Small intestine (tissue), 7 donors: Measurements from ENCODE around the gene SCN1A. TPM values are rescaled to one million over a fixed set of nuclear protein-coding genes. Genes with fewer than 3 reads are reported as not detected.
A peak's percentile ranks its signal among the peaks of the same experiment; 100 is the strongest.

Experiments used
- DNase-seq, 2 donors: peaks; one replicate each; pipeline versions ENCODE4 v3.0.0 to v3.0.0-alpha.2; 2013
- FAIRE-seq: peaks from 2 replicates; lab custom pipeline; 2012; peaks lifted over from hg19 to GRCh38; lab: Jason Lieb, UNC
- H3K27ac ChIP-seq, 3 donors: one replicate each; pipeline ENCODE4 v1.5.1; 2013; ENCODE audit warnings: low read length in 2 of 3, mild to moderate bottlenecking in 2 of 3, control low read depth in 1 of 3, inconsistent platforms in 1 of 3, low read depth in 1 of 3, moderate library complexity in 1 of 3
- H3K27me3 ChIP-seq, 3 donors: one replicate each; pipeline ENCODE4 v1.6.1; 2013; ENCODE audit warnings: low read length in 3 of 3, inconsistent platforms in 1 of 3; ENCODE audit not compliant: control insufficient read depth in 3 of 3, insufficient read depth in 3 of 3
- H3K36me3 ChIP-seq, 3 donors: one replicate each; pipeline ENCODE4 v1.6.1; 2013; ENCODE audit warnings: low read length in 3 of 3, inconsistent platforms in 1 of 3, low read depth in 1 of 3, mild to moderate bottlenecking in 1 of 3, moderate library complexity in 1 of 3; ENCODE audit not compliant: control insufficient read depth in 3 of 3, insufficient read depth in 2 of 3
- H3K4me1 ChIP-seq, 3 donors: one replicate each; pipeline ENCODE4 v1.6.1; 2013; ENCODE audit warnings: low read length in 2 of 3, inconsistent platforms in 1 of 3, low read depth in 1 of 3, mild to moderate bottlenecking in 1 of 3, moderate library complexity in 1 of 3; ENCODE audit not compliant: control insufficient read depth in 3 of 3, insufficient read depth in 2 of 3
- H3K4me3 ChIP-seq, 3 donors: one replicate each; pipeline ENCODE4 v1.5.1; 2013; ENCODE audit warnings: low read length in 3 of 3, control low read depth in 1 of 3, inconsistent platforms in 1 of 3, low read depth in 1 of 3, mild to moderate bottlenecking in 1 of 3, moderate library complexity in 1 of 3
- H3K9me3 ChIP-seq, 2 donors: one replicate each; pipeline ENCODE4 v1.6.1; 2013; ENCODE audit warnings: low read depth in 1 of 2, low read length in 1 of 2; ENCODE audit not compliant: control insufficient read depth in 2 of 2, insufficient read depth in 1 of 2
- WGBS, 3 donors: extraction: QIAGEN DNeasy Blood & Tissue Kit; methylation state at CpG; one replicate each; pipeline ENCODE4 v1.1.7; 2013; 5-methylcytosine and 5-hydroxymethylcytosine counted together
- polyA plus RNA-seq, 4 donors: library from polyadenylated mRNA; stranded (reverse) in 3 of 4; unstranded in 1 of 4; fragments of 200-250 nt in 3 of 4; fragments of 120-200 nt in 1 of 4; gene quantifications; one replicate each; pipeline versions ENCODE4 v1.2.1 to v1.2.3, GENCODE V29; 2013
- donor health status: healthy with polysubstance abuse.
- donor health status: control.
- donor health status: control.
- donor health status: Bipolar disorder and iron deficiency.
- donor health status: healthy.

Gene SCN1A
- polyA plus RNA-seq, 4 donors, result 0.10 to 0.18 TPM; not detected in 2

- DNase-seq (peak; percentile 2 to 5), FAIRE-seq (no peak)
- no peak overlapping the region for H3K4me3 ChIP-seq
- H3K27ac ChIP-seq, result no peak overlapping the region
- WGBS, 3 donors, result 8 to 26% (median 9%) methylated on average over 1 of the region's 1 CpG
- H3K9me3 ChIP-seq, result no peaks in the 10 kb centered on the region
- H3K4me1 ChIP-seq, result no peaks in the 10 kb centered on the region
- H3K27me3 ChIP-seq, result peaks cover 0 to 3% (median 0%) of the 10 kb centered on the region in 3 donors
- no peaks in the 10 kb centered on the region for H3K36me3 ChIP-seq
Observed at GRCh38 chr2:165970663-165971062, 157.2 kb downstream of the SCN1A start.

- Histone ChIP-seq H3K9me3 (no peaks in the 10 kb centered on the region), H3K4me1 (no peaks in the 10 kb centered on the region), H3K27ac (no peak overlapping the region), H3K4me3 (no peak overlapping the region), H3K36me3 (no peaks in the 10 kb centered on the region), H3K27me3 (peaks cover 0 to 3% (median 0%) of the 10 kb centered on the region in 3 donors)
- FAIRE-seq, result no peak
- DNase-seq, result no peak
- 53 to 61% (median 56%) methylated on average over 2 of the region's 2 CpGs for WGBS, 3 donors
Observed at GRCh38 chr2:165969227-165969626, 158.6 kb downstream of the SCN1A start.

- no peak overlapping the region for H3K4me3 ChIP-seq
- no peak for DNase-seq
- 76 to 83% (median 83%) methylated on average over 3 of the region's 3 CpGs for WGBS, 3 donors
- H3K4me1 ChIP-seq, result no peaks in the 10 kb centered on the region
- FAIRE-seq, result no peak
- H3K27me3 ChIP-seq, result peaks cover 0 to 3% (median 0%) of the 10 kb centered on the region in 3 donors
- no peaks in the 10 kb centered on the region for H3K9me3 ChIP-seq
- no peaks in the 10 kb centered on the region for H3K36me3 ChIP-seq
- no peak overlapping the region for H3K27ac ChIP-seq
Observed at GRCh38 chr2:165967746-165968145, 160.1 kb downstream of the SCN1A start.

GRCh38 chr2:165961818-165962217 is 166.0 kb downstream of the SCN1A start:
- DNase-seq (no peak), FAIRE-seq (no peak)
- Histone ChIP-seq H3K27me3 (no peaks in the 10 kb centered on the region), H3K36me3 (no peaks in the 10 kb centered on the region), H3K4me1 (no peaks in the 10 kb centered on the region), H3K27ac (no peak overlapping the region), H3K4me3 (no peak overlapping the region), H3K9me3 (no peaks in the 10 kb centered on the region)
- 85 to 93% (median 86%) methylated on average over 4 of the region's 4 CpGs for WGBS, 3 donors

GRCh38 chr2:165959371-165959770 is 168.4 kb downstream of the SCN1A start:
- FAIRE-seq (no peak), DNase-seq (no peak)
- no peak overlapping the region for H3K4me3 ChIP-seq
- no peaks in the 10 kb centered on the region for H3K4me1 ChIP-seq
- H3K27me3 ChIP-seq, result no peaks in the 10 kb centered on the region
- H3K9me3 ChIP-seq, result no peaks in the 10 kb centered on the region
- H3K36me3 ChIP-seq, result no peaks in the 10 kb centered on the region
- WGBS, 3 donors, result 83 to 87% (median 87%) methylated on average over 4 of the region's 4 CpGs
- H3K27ac ChIP-seq, result no peak overlapping the region

GRCh38 chr2:165958313-165958960 is 169.4 kb downstream of the SCN1A start:
- no peaks in the 10 kb centered on the region for H3K9me3 ChIP-seq
- no peaks in the 10 kb centered on the region for H3K27me3 ChIP-seq
- H3K36me3 ChIP-seq, result no peaks in the 10 kb centered on the region
- H3K4me3 ChIP-seq, result no peak overlapping the region
- FAIRE-seq (no peak), DNase-seq (no peak)
- H3K27ac ChIP-seq, result no peak overlapping the region
- WGBS, 3 donors, result 72 to 82% (median 75%) methylated on average over 3 of the region's 3 CpGs
- no peaks in the 10 kb centered on the region for H3K4me1 ChIP-seq

GRCh38 chr2:165957030-165957675 is 170.7 kb downstream of the SCN1A start:
- Histone ChIP-seq H3K4me1 (no peaks in the 10 kb centered on the region), H3K27ac (no peak overlapping the region), H3K36me3 (no peaks in the 10 kb centered on the region), H3K9me3 (no peaks in the 10 kb centered on the region), H3K4me3 (no peak overlapping the region), H3K27me3 (no peaks in the 10 kb centered on the region)
- WGBS, 3 donors, result 85 to 90% (median 88%) methylated on average over 54 to 60 of the region's 60 CpGs
- FAIRE-seq (no peak), DNase-seq (peak in 1 of 2 donors; percentile 23)

GRCh38 chr2:165953655-165954606 is 173.9 kb downstream of the SCN1A start, which contains the start of gene TTC21B:
TSS of gene TTC21B (minus strand) at chr2:165953776. CDS start at chr2:165953705, 71 bp downstream.
- peaks cover 0 to 3% (median 2%) of the 10 kb centered on the region in 3 donors for H3K4me1 ChIP-seq
- 0 to 1% (median 0%) methylated on average over 50 to 55 of the region's 55 CpGs for WGBS, 3 donors
- FAIRE-seq, result no peak

More at GRCh38 chr2:165953655-165954606, 173.9 kb downstream of the SCN1A start, which contains the start of gene TTC21B:
- Histone ChIP-seq H3K36me3 (no peaks in the 10 kb centered on the region), H3K27me3 (no peaks in the 10 kb centered on the region), H3K9me3 (no peaks in the 10 kb centered on the region), H3K27ac (peak within 1 kb of the TSS; percentile 70 to 90 (median 88)), H3K4me3 (peak within 1 kb of the TSS; percentile 58 to 84 (median 78))
- peak; percentile 91 to 97 for DNase-seq
